Left lung (tissue), 10 donors: Measurements from ENCODE around the gene GADL1. TPM values are rescaled to one million over a fixed set of nuclear protein-coding genes. Genes with fewer than 3 reads are reported as not detected.
A peak's percentile ranks its signal among the peaks of the same experiment; 100 is the strongest.

Source experiments
- ATAC-seq: fragments of 200-7000 bp; cut with Tn5 transposase; one replicate; pipeline ENCODE4 v1.9.1; 2020; ENCODE audit warnings: moderate library complexity
- DNase-seq, 4 donors: peaks; one replicate each; pipeline ENCODE4 v3.0.0-alpha.2; 2013 to 2020
- H3K27ac ChIP-seq, 2 donors: fragments of 200-600 bp; sonication (generic) in 1 of 2; one replicate each; pipeline versions ENCODE4 v1.5.0 to v1.8.0; 2020 to 2021
- H3K27me3 ChIP-seq, 2 donors: fragments of 200-600 bp; sonication (generic) in 1 of 2; one replicate each; pipeline versions ENCODE4 v1.5.0 to v1.8.0; 2020 to 2021
- H3K36me3 ChIP-seq, 2 donors: fragments of 200-600 bp; sonication (generic) in 1 of 2; one replicate each; pipeline versions ENCODE4 v1.5.0 to v1.8.0; 2020 to 2021
- H3K4me1 ChIP-seq, 2 donors: fragments of 200-600 bp; one replicate each; pipeline ENCODE4 v1.8.0; 2021
- H3K4me3 ChIP-seq, 2 donors: fragments of 200-600 bp; sonication (generic) in 1 of 2; one replicate each; pipeline versions ENCODE4 v1.5.0 to v1.8.0; 2020 to 2021; ENCODE audit warnings: mild to moderate bottlenecking in 1 of 2
- H3K9me3 ChIP-seq, 2 donors: fragments of 200-600 bp; sonication (generic) in 1 of 2; one replicate each; pipeline versions ENCODE4 v1.5.0 to v1.8.0; 2020 to 2021
- intact Hi-C, 2 donors: fragments of 100-400 bp; cut with DNase I; formaldehyde crosslinking; loops; one replicate each; pipeline versions ENCODE4 v1.11.2 to v1.14.2; 2022
- polyA plus RNA-seq, 6 donors: library from polyadenylated mRNA; unstranded; fragments of 120-200 nt; gene quantifications; one replicate each; pipeline ENCODE4 v1.2.1, GENCODE V29; 2013; ENCODE audit not compliant: insufficient read length in 6 of 6
- total RNA-seq, 2 donors: library from RNA; stranded (reverse); fragmentation: NEBNext Ultra II Directional; extraction: Animal tissue kit (Norgen Biotek cat#: 25700); gene quantifications; one replicate each; pipeline ENCODE4 v1.2.1, GENCODE V29; 2021
- TF ChIP-seq, protein P1 (sequence below), 2 donors: fragments of 200-600 bp; sonication (generic) in 1 of 2; IDR thresholded peaks; one replicate each; pipeline versions ENCODE4 v1.5.0 to v1.8.0; 2021; ENCODE audit warnings: antibody characterized with exemption in 2 of 2
- donor health status: DM: no; HTN: yes; CAD: no.
- donor health status: DM: no; HTN: no; CAD: no.

Gene GADL1
- total and polyA plus RNA-seq, 8 donors: 0.10 to 2.5 (median 0.79) TPM; not detected in 1

DNA sequence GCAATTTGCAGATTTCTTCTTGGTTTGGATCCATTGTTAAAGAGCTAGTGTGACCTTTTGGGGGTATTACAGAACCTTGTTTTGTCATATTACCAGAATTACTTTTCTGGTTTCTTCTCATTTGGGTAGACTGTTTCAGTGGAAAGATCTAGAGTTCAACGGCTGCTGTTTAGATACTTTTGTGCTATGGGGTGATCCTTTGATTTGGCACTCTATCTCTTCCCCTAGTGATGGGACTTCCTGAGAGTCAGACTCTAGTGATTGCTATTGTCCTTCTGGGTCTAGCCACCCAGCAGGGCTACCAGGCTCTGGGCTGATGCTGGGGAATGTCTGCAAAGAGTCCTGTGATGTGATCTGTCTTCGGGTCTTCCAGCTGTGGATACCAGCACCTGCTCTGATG, 46.3 kb upstream of the GADL1 start:
- Histone ChIP-seq H3K36me3 (no peaks in the 10 kb centered on the region), H3K27me3 (no peaks in the 10 kb centered on the region), H3K27ac (no peak overlapping the region), H3K9me3 (no peaks in the 10 kb centered on the region), H3K4me3 (no peak overlapping the region), H3K4me1 (no peaks in the 10 kb centered on the region)
- TF ChIP-seq, protein P1, sequence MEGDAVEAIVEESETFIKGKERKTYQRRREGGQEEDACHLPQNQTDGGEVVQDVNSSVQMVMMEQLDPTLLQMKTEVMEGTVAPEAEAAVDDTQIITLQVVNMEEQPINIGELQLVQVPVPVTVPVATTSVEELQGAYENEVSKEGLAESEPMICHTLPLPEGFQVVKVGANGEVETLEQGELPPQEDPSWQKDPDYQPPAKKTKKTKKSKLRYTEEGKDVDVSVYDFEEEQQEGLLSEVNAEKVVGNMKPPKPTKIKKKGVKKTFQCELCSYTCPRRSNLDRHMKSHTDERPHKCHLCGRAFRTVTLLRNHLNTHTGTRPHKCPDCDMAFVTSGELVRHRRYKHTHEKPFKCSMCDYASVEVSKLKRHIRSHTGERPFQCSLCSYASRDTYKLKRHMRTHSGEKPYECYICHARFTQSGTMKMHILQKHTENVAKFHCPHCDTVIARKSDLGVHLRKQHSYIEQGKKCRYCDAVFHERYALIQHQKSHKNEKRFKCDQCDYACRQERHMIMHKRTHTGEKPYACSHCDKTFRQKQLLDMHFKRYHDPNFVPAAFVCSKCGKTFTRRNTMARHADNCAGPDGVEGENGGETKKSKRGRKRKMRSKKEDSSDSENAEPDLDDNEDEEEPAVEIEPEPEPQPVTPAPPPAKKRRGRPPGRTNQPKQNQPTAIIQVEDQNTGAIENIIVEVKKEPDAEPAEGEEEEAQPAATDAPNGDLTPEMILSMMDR (IDR thresholded peaks at IDR 0.05): no peak
- ATAC-seq (no peak), DNase-seq (no peak)
- intact Hi-C loops: no loop called here

DNA sequence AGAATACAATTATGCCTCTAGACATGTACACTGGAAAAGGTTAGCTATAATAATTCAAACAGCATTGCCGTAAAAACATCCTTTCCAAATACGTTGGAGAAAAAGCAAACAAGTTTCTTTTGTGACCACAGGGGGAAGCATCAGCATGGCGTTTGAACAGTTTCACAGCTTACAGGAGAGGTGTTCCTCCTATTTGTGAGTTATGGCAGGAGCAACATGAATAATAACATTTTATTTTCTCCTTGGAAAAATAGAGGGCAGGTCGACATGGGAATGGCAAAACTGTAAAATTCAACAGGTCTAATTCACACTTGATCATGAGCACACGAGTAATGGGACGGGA, 39.7 kb upstream of the GADL1 start:
- Histone ChIP-seq H3K27ac (no peak overlapping the region), H3K4me1 (peaks cover 0 to 8% of the 10 kb centered on the region in 2 donors), H3K4me3 (no peak overlapping the region), H3K27me3 (no peaks in the 10 kb centered on the region), H3K9me3 (no peaks in the 10 kb centered on the region), H3K36me3 (no peaks in the 10 kb centered on the region)
- DNase-seq (peak in 2 of 4 donors; percentile 36 to 59), ATAC-seq (peak; percentile 86)
- TF ChIP-seq, protein P1 (IDR thresholded peaks at IDR 0.05): peak; percentile 31 to 40
- intact Hi-C loops: no loop called here

- Histone ChIP-seq H3K4me1 (peaks cover 0 to 8% of the 10 kb centered on the region in 2 donors), H3K27me3 (no peaks in the 10 kb centered on the region), H3K9me3 (no peaks in the 10 kb centered on the region), H3K36me3 (no peaks in the 10 kb centered on the region), H3K27ac (no peak overlapping the region), H3K4me3 (no peak overlapping the region)
- TF ChIP-seq, protein P1 (IDR thresholded peaks at IDR 0.05): no peak
- DNase-seq (no peak), ATAC-seq (peak; percentile 34)
- intact Hi-C loops: no loop called here
Measured at GRCh38 chr3:30933478-30934207, 39.2 kb upstream of the GADL1 start.

- no peaks in the 10 kb centered on the region for H3K27me3 ChIP-seq
- ATAC-seq: no peak
- intact Hi-C loops: no loop called here
Measured at GRCh38 chr3:30932513-30933098, 38.1 kb upstream of the GADL1 start.

DNA sequence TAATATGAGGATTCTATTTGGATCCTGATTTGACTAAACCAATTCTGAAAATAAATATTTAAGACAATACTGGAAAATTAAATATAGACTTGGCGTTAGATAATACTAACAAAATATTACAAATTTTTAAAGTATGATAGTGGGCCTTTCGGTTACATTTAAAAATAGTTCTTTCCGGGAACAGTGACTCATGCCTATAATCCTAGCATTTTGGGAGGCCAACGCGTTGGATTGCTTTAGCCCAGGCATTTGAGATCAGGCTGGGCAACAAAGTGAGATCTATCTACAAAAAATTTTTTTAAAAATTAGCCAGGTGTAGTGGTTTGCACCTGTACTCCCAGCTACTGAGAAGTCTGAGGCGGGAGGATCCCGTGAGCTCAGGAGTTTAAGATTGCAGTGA, 30.3 kb upstream of the GADL1 start:
- H3K4me3 ChIP-seq: no peak overlapping the region
- H3K4me1 ChIP-seq: no peaks in the 10 kb centered on the region
- intact Hi-C loops: no loop called here
- no peaks in the 10 kb centered on the region for H3K36me3 ChIP-seq
- TF ChIP-seq, protein P1 (IDR thresholded peaks at IDR 0.05): no peak
- no peak for DNase-seq
- no peak for ATAC-seq
- H3K27me3 ChIP-seq: no peaks in the 10 kb centered on the region
- no peak overlapping the region for H3K27ac ChIP-seq
- H3K9me3 ChIP-seq: peaks cover 0 to 8% of the 10 kb centered on the region in 2 donors

More at GRCh38 chr3:30932513-30933098, 38.1 kb upstream of the GADL1 start:
- Histone ChIP-seq H3K36me3 (no peaks in the 10 kb centered on the region), H3K4me3 (no peak overlapping the region), H3K9me3 (no peaks in the 10 kb centered on the region), H3K4me1 (peaks cover 0 to 8% of the 10 kb centered on the region in 2 donors), H3K27ac (no peak overlapping the region)
- DNase-seq: no peak
- TF ChIP-seq, protein P1 (IDR thresholded peaks at IDR 0.05): no peak
